GM19463 (cell line): ENCODE results near the gene NAV1.
"Not testable (repeated sequence)": the region's sequence is repeated elsewhere in the genome, so short reads cannot be mapped to it uniquely, and the experiment has no call there.

Source experiments
- ATAC-seq: cut with Tn5 transposase; IDR thresholded peaks from one replicate; pipeline ENCODE4 v1.9.1; 2021; ENCODE audit warnings: mild to moderate bottlenecking, moderate library complexity; ENCODE audit not compliant: unreplicated experiment

NAV1 gene

GRCh38 chr1:201504179-201504631 lies 34.7 kb upstream of the NAV1 start:
- ATAC-seq = no peak

DNA sequence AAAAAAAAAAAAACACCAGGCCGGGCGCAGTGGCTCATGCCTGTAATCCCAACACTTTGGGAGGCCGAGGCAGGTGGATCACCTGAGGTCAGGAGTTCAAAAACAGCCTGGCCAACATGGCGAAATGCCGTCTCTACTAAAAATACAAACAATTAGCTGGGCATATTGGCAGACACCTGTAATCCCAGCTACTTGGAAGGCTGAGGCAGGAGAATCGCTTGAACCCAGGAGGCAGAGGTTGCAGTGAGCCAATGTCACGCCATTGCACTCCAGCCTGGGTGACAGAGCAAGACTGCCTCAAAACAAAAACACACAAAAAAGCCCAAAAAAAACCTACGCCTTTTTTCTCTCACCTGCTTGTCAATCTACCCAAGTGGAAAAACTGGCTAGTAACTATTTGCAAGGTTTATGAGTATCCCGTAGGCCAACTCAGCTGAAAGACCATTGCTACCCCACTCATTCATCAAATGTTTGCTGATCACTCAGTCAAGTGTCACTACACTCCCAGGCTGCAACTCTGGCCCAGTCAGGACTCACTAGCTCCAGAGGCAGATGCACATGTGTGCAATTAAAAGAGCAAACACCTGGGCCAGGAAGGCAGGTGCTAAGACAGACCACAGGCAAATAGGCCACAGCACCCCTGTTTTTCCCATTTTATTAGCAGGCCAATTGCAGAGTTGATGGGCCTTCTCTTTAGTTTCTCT lies 34.0 kb upstream of the NAV1 start:
- no peak for ATAC-seq

GRCh38 chr1:201505503-201505890 lies 33.4 kb upstream of the NAV1 start:
- ATAC-seq = no peak

- no peak for ATAC-seq
Observed at GRCh38 chr1:201506092-201506491, 32.8 kb upstream of the NAV1 start.

DNA sequence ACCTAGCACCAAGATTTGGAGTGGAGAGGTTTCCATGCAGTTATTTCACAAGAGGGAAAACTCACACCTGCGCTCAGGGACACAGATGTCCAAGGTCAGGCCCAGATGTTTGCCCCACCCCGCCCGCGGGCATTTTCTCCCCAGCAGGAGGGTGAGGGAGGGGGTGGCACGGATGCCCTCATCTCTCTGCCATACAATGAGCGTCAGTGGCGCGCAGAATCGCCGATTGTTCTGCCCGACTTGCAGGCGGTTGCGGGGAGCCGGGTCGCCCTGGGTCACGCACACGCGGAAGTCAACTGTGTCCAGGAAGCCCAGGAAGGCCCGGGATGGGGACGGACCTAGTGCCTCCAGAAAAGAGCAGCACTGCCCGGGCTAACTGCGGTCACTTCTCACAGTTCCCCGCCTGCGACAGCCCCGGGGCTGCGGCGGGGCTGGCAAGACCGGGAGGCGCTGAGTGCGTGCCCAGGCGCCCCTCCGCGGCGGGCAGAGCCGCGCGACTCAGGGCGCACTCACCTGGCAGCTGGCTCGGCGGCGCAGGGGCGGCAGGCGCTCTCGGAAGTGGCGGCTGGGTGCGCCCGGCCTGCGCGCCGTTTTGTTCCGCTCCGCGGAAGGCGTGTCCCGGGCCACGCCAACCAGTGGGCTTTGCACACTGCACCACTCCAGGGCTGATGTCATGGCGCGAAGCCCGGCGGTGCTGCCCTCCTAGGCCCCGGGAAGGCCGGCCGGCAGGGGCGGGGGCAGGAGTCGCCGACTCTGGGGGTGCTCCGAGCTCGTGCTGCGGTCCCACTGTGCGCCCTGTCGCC lies 32.2 kb upstream of the NAV1 start, which contains the start of gene CSRP1:
TSS of gene CSRP1 (minus strand) at position 567 of the 803 bp plus-strand sequence. CDS start 10,820 bp downstream, outside the sequence.
- ATAC-seq = peak; percentile 96

DNA sequence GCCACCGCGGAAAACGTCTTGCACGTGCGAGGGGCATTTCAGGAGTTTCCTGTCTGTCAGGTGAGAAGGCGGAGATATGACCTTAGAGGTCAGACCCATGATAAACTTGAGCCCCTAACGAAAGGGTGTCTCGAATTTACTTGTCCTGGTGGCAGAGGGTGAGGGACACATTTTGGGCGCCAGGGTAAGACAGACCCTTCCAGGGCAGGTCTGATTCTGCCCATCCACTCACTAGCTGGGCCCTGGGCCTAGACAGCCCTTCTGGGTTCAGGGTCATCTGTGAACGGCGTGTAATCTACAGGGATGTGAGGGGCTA lies 31.6 kb upstream of the NAV1 start:
- no peak for ATAC-seq

- ATAC-seq = no peak
Observed at GRCh38 chr1:201508809-201509208, 30.1 kb upstream of the NAV1 start.

GRCh38 chr1:201509601-201510374 lies 29.1 kb upstream of the NAV1 start:
- ATAC-seq = no peak

- ATAC-seq = no peak
Observed at GRCh38 chr1:201510734-201511133, 28.2 kb upstream of the NAV1 start.

DNA sequence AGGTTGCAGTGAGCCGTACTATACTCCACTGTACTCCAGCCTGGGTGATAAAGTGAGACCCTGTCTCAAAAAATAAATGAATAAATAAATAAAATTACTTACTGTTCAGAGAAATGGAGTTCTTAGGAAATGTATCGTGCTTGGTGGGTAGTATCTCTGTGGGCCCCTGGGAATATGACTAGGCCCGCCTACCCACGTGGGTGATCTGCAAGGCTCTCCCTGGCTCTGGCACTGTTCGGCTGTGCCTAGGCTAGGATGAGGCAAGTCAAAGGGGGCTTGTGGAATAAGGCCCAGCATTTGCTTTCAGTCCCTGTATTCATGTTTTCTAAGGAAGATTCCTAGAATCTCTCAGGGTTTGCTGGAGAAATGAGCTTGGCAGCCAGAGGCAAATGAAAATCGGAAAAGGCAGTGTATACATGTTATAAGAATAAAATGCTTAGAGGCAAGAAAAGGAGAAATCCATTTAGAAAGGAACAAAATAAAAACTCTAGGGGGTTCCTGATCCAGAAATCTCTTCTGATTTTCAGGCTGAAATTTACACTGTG lies 27.5 kb upstream of the NAV1 start:
- no peak for ATAC-seq

GRCh38 chr1:201511941-201512539 lies 26.9 kb upstream of the NAV1 start:
- no peak for ATAC-seq

DNA sequence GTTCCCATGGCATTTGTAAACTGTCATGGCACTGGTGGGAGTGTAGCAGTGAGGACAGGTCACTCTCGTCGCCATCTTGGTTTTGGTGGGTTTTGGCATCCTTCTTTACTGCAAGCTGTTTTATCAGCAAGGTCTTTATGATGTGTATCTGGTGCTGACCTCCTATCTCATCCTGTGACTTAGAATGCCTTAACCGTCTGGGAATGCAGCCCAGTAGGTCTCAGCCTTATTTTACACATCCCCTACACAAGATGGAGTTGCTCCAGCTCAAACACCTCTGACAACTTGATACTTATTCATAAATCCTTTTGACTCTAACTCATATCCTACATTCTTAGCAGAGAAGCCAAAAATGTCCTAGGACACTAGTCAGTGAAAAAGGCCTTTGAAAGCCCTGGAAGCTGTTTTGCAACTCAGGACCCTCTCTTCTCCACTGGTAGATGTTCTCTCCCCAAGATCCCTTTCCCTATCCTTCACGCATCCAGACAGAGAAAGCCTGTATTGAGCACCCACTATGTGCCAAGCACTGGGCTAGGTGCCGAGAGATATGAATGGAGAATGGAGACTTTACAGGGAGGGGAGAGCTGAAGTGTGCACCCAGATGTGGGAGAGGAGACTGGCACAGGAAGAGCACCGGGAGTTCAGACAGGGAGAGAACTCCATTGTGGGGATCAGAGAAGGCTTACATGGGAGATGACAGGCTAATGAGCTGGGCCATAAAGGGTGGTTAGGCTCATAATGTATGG lies 25.3 kb upstream of the NAV1 start:
- ATAC-seq = no peak

- no peak for ATAC-seq
Observed at GRCh38 chr1:201514466-201514865, 24.5 kb upstream of the NAV1 start.

DNA sequence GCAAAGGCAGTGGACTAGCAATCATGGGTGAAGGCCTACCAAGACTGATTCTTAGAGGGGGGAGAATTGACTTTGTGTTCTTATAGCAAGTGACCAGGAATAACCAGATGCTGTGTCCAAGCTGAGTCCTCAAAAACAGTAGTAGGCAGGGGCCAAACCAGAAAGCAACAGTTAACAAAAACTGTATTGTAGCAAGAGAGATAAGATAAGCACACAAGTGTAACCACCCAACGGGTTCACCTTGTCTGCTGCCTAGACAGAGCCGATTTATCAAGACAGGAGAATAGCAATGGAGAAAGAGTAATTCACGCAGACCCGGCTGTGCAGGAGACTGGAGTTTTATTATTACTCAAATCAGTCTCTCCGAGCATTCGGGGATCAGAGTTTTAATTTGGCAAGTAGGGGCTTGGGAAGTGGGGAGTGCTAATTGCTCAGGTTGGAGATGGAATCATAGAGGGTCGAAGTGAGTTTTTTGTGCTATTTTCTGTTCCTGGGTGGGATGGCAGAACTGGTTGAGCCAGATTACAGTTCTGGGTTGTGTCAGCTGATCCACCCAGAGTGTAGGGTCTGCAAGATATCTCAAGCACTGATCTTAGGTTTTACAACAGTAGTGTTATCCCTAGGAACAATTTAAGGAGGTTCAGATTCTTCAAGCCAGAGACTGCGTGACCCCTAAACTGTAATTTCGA lies 23.7 kb upstream of the NAV1 start:
- no peak for ATAC-seq

DNA sequence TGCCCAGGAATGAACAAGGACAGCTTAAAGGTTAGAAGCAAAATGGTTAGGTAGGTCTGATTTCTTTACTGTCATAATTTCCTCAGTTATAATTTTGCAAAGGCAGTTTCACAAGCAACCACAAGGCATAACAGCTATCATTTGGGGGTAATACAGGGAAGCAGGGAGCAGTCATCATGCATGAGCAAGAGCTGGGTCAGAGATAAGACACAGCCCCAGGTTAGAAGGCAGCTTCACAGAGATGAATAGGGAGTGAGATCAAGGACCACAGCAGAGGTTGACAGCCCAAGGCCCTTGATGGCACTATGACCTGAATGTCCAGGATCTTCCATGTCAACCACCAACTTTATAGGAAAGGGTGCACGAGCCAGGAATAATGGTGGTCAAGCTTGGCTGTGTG lies 23.0 kb upstream of the NAV1 start:
- no peak for ATAC-seq

DNA sequence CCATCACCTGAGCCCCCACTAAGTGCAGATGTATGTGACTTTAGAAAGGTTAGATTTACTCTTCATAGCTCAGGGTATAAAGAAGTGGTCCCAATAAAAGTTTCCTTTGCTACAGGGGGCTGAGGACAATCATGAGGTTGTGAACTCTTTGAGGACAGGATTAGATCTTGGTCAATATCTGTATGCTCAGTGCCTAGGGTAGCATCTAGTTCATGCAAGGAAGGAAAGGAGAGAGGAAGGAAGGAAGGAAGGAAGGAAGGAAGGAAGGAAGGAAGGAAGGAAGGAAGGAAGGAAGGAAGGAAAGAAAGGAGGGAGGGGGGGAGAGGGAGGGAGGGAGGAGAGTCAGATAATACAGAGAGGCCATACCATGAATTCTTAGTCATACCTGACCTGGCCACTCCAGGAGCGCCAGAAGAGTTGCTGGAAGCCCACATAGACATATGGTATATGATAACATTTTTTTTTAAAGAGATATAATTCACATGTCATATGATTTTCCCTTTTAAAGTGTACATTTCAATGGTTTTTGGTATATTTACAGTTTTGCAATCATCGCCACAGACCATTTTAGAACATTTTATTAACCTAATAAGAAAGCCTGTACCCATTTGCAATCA lies 22.3 kb upstream of the NAV1 start:
- ATAC-seq = no peak

DNA sequence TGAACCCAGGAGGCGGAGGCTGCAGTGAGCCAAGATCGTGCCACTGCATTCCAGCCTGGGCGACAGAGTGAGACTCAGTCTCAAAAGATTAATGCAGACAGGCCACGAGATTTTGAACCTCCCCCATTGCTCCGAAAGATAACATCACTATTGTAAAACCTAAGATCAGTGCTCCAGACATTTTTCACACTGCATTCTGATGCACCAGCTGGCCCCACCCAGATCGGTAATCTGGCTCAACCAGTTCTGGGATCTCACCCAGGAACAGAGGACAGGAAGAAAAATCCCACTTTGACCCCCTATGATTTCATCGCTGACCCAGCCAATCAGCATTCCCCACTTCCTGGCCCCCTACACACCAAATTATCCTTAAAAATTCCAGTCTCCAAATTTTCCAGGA lies 21.3 kb upstream of the NAV1 start:
- ATAC-seq = no peak

DNA sequence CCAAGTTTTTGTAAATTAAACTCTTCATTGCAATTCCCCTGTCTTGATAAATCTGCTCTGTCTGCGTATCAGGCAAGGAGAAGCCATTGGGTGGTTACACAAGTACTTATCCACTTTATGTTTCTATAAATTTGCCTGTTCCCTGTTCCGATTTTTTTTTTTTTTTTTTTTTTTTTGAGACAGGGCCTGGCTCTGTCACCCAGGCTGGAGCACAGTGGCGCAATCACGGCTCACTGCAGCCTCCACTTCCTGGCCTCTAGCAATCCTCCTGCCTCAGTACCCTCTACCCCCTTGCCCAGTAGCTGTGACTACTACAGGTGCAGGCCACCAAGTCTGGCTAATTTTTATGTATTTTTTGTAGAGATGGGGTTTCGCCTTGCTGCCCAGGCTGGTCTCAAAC lies 20.9 kb upstream of the NAV1 start:
- ATAC-seq = no peak

DNA sequence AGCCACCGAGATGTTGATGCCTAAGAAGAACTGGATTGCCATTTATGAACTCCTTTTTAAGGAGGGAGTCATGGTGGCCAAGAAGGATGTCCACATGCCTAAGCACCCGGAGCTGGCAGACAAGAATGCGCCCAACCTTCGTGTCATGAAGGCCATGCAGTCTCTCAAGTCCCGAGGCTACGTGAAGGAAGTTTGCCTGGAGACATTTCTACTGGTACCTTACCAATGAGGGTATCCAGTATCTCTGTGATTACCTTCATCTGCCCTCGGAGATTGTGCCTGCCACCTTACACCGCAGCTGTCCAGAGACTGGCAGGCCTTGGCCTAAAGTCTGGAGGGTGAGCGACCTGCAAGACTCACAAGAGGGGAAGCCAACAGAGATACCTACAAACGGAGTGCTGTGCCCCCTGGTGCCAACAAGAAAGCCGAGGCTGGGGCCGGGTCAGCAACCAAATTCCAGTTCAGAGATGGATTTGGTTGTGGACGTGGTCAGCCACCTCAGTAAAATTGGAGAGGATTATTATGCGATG lies 18.8 kb upstream of the NAV1 start:
- not testable (repeated sequence) for ATAC-seq
